Mucosa of rectum (tissue), 2 donors: ENCODE data around the gene GALK1.

Source experiments
- H3K27ac ChIP-seq, 2 donors: one replicate each; pipeline ENCODE4 v1.7.0; 2013; ENCODE audit warnings: inconsistent platforms in 2 of 2, low read depth in 2 of 2, low read length in 2 of 2
- H3K27me3 ChIP-seq, 2 donors: one replicate each; pipeline ENCODE4 v1.7.0; 2013; ENCODE audit warnings: low read length in 2 of 2; ENCODE audit not compliant: control insufficient read depth in 2 of 2, insufficient read depth in 2 of 2
- H3K36me3 ChIP-seq, 2 donors: one replicate each; pipeline ENCODE4 v1.7.0; 2013; ENCODE audit warnings: low read length in 2 of 2; ENCODE audit not compliant: control insufficient read depth in 2 of 2, insufficient read depth in 2 of 2
- H3K4me1 ChIP-seq, 2 donors: one replicate each; pipeline ENCODE4 v1.7.0; 2013; ENCODE audit warnings: low read length in 2 of 2, mild to moderate bottlenecking in 1 of 2; ENCODE audit not compliant: control insufficient read depth in 2 of 2, insufficient read depth in 2 of 2
- H3K4me3 ChIP-seq, 2 donors: one replicate each; pipeline ENCODE4 v1.7.0; 2013; ENCODE audit warnings: low read length in 2 of 2
- H3K9ac ChIP-seq, 2 donors: one replicate each; pipeline ENCODE4 v1.7.0; 2013; ENCODE audit warnings: low read length in 2 of 2, low read depth in 1 of 2, mild to moderate bottlenecking in 1 of 2
- H3K9me3 ChIP-seq, 2 donors: one replicate each; pipeline ENCODE4 v1.7.0; 2013; ENCODE audit warnings: low read length in 2 of 2; ENCODE audit not compliant: control insufficient read depth in 2 of 2
- donor health status: healthy.
- donor health status: Normal muscosa, but diverticular disease.

Gene GALK1

GRCh38 chr17:75737133-75737962, 27.6 kb downstream of the GALK1 start:
- H3K27me3 ChIP-seq = no peaks in the 10 kb centered on the region
- peaks cover 57 to 69% of the 10 kb centered on the region in 2 donors for H3K36me3 ChIP-seq
- no peak overlapping the region for H3K4me3 ChIP-seq
- H3K9me3 ChIP-seq = no peaks in the 10 kb centered on the region
- no peak overlapping the region for H3K9ac ChIP-seq
- no peak overlapping the region for H3K27ac ChIP-seq
- peaks cover 2 to 6% of the 10 kb centered on the region in 2 donors for H3K4me1 ChIP-seq

GRCh38 chr17:75736173-75736835, 28.7 kb downstream of the GALK1 start:
- H3K9me3 ChIP-seq = no peaks in the 10 kb centered on the region
- peaks cover 54 to 70% of the 10 kb centered on the region in 2 donors for H3K36me3 ChIP-seq
- peaks cover 8 to 15% of the 10 kb centered on the region in 2 donors for H3K4me1 ChIP-seq
- H3K9ac ChIP-seq = no peak overlapping the region
- H3K4me3 ChIP-seq = no peak overlapping the region
- no peaks in the 10 kb centered on the region for H3K27me3 ChIP-seq
- no peak overlapping the region for H3K27ac ChIP-seq

- Histone ChIP-seq H3K9me3 (no peaks in the 10 kb centered on the region), H3K36me3 (peaks cover 45 to 69% of the 10 kb centered on the region in 2 donors), H3K9ac (no peak overlapping the region), H3K4me1 (peaks cover 8 to 15% of the 10 kb centered on the region in 2 donors), H3K4me3 (no peak overlapping the region), H3K27me3 (no peaks in the 10 kb centered on the region), H3K27ac (no peak overlapping the region)
These were observed 30.2 kb downstream of the GALK1 start for GRCh38 chr17:75734674-75735294.

GRCh38 chr17:75733471-75733870, 31.5 kb downstream of the GALK1 start:
- Histone ChIP-seq H3K27me3 (no peaks in the 10 kb centered on the region), H3K4me3 (no peak overlapping the region), H3K36me3 (peaks cover 46 to 69% of the 10 kb centered on the region in 2 donors), H3K9ac (no peak overlapping the region), H3K4me1 (peaks cover 8 to 15% of the 10 kb centered on the region in 2 donors), H3K9me3 (no peaks in the 10 kb centered on the region), H3K27ac (no peak overlapping the region)

GRCh38 chr17:75731716-75732498, 33.1 kb downstream of the GALK1 start:
- Histone ChIP-seq H3K36me3 (peaks cover 52 to 72% of the 10 kb centered on the region in 2 donors), H3K9ac (peak overlapping the region; percentile 14 to 54), H3K9me3 (no peaks in the 10 kb centered on the region), H3K4me3 (no peak overlapping the region), H3K4me1 (peaks cover 8 to 15% of the 10 kb centered on the region in 2 donors), H3K27me3 (no peaks in the 10 kb centered on the region), H3K27ac (peak overlapping the region; percentile 52 to 81)

- Histone ChIP-seq H3K4me1 (peaks cover 8 to 15% of the 10 kb centered on the region in 2 donors), H3K27ac (peak overlapping the region; percentile 52 to 81), H3K9me3 (no peaks in the 10 kb centered on the region), H3K36me3 (peaks cover 46 to 67% of the 10 kb centered on the region in 2 donors), H3K9ac (no peak overlapping the region), H3K27me3 (no peaks in the 10 kb centered on the region), H3K4me3 (no peak overlapping the region)
These were observed 33.8 kb downstream of the GALK1 start for GRCh38 chr17:75731086-75731715.

- Histone ChIP-seq H3K9me3 (no peaks in the 10 kb centered on the region), H3K4me3 (no peak overlapping the region), H3K9ac (no peak overlapping the region), H3K27ac (no peak overlapping the region), H3K27me3 (no peaks in the 10 kb centered on the region), H3K36me3 (peaks cover 52 to 70% of the 10 kb centered on the region in 2 donors), H3K4me1 (peaks cover 8 to 15% of the 10 kb centered on the region in 2 donors)
These were observed 34.9 kb downstream of the GALK1 start for GRCh38 chr17:75730065-75730464.

- no peaks in the 10 kb centered on the region for H3K9me3 ChIP-seq
- H3K27ac ChIP-seq = no peak overlapping the region
- peaks cover 13 to 18% of the 10 kb centered on the region in 2 donors for H3K4me1 ChIP-seq
- H3K27me3 ChIP-seq = no peaks in the 10 kb centered on the region
- H3K4me3 ChIP-seq = no peak overlapping the region
- H3K36me3 ChIP-seq = peaks cover 53 to 74% of the 10 kb centered on the region in 2 donors
- no peak overlapping the region for H3K9ac ChIP-seq
These were observed 35.6 kb downstream of the GALK1 start for GRCh38 chr17:75729351-75729750.

GRCh38 chr17:75727391-75727790, 37.6 kb downstream of the GALK1 start:
- H3K9ac ChIP-seq = no peak overlapping the region
- no peaks in the 10 kb centered on the region for H3K27me3 ChIP-seq
- no peak overlapping the region for H3K27ac ChIP-seq
- no peak overlapping the region for H3K4me3 ChIP-seq
- H3K4me1 ChIP-seq = peaks cover 27 to 33% of the 10 kb centered on the region in 2 donors
- H3K36me3 ChIP-seq = peaks cover 48 to 65% of the 10 kb centered on the region in 2 donors
- no peaks in the 10 kb centered on the region for H3K9me3 ChIP-seq
